Caco-2 (cell line): Measurements from ENCODE around the gene TMEM129. TPM values are rescaled to one million over a fixed set of nuclear protein-coding genes. Genes with fewer than 3 reads are reported as not detected.
A peak's percentile ranks its signal among the peaks of the same experiment; 100 is the strongest.

Source experiments
- BruUV-seq: library from RNA; stranded (reverse); fragments of 400-500 nt; replicated peaks from 2 replicates; lab custom pipeline; 2021; lab: Mats Ljungman, UMichigan
- CTCF ChIA-PET: fragments of 300-600 bp; sonication (Branson Sonifier 250); formaldehyde crosslinking; loops from one replicate; lab custom pipeline; 2022; ENCODE audit warnings: antibody characterized with exemption; lab: Charles Lee
- POLR2A ChIA-PET: fragments of 300-600 bp; sonication (Branson Sonifier 250); formaldehyde crosslinking; loops from one replicate; lab custom pipeline; 2022; ENCODE audit warnings: antibody characterized with exemption; lab: Charles Lee
- DNase-seq, 2 experiments: peaks; one replicate each; pipeline versions ENCODE4 v3.0.0 to v3.0.0-alpha.2; 2020 to 2022
- H3K27me3 ChIP-seq: replicated peaks from 2 replicates; pipeline ENCODE4 v1.6.0; 2011; ENCODE audit warnings: low read length; ENCODE audit not compliant: control insufficient read depth, insufficient read depth
- H3K36me3 ChIP-seq: 2 replicates; pipeline ENCODE4 v1.5.1; 2011; ENCODE audit warnings: low read length; ENCODE audit not compliant: control insufficient read depth, insufficient read depth
- H3K4me1 ChIP-seq: fragments of 250-450 bp; sonication (Bioruptor Pico); 2 replicates; pipeline ENCODE4 v1.5.1; 2020; ENCODE audit warnings: mild to moderate bottlenecking
- H3K4me3 ChIP-seq: 2 replicates; pipeline ENCODE4 v1.5.1; 2011; ENCODE audit warnings: low read depth, mild to moderate bottlenecking, control low read depth, low read length
- H3K9me3 ChIP-seq: fragments of 250-450 bp; sonication (Bioruptor Pico); 2 replicates; pipeline ENCODE4 v1.5.1; 2020; ENCODE audit warnings: mild to moderate bottlenecking, moderate library complexity
- H3K27ac Mint-ChIP-seq: one replicate; pipeline ENCODE4 v1.8.0; 2022; ENCODE audit warnings: mixed read lengths; ENCODE audit not compliant: unreplicated experiment
- H3K27me3 Mint-ChIP-seq: one replicate; pipeline ENCODE4 v1.8.0; 2022; ENCODE audit warnings: mixed read lengths; ENCODE audit not compliant: insufficient read depth, unreplicated experiment
- H3K36me3 Mint-ChIP-seq: one replicate; pipeline ENCODE4 v1.8.0; 2022; ENCODE audit warnings: mild to moderate bottlenecking, mixed read lengths; ENCODE audit not compliant: insufficient read depth, unreplicated experiment
- H3K4me1 Mint-ChIP-seq: one replicate; pipeline ENCODE4 v1.8.0; 2022; ENCODE audit warnings: low read depth, mixed read lengths; ENCODE audit not compliant: unreplicated experiment
- H3K4me3 Mint-ChIP-seq: one replicate; pipeline ENCODE4 v1.8.0; 2022; ENCODE audit warnings: mild to moderate bottlenecking, moderate library complexity, mixed read lengths; ENCODE audit not compliant: unreplicated experiment
- H3K9me3 Mint-ChIP-seq: one replicate; pipeline ENCODE4 v1.8.0; 2022; ENCODE audit warnings: mixed read lengths; ENCODE audit not compliant: unreplicated experiment
- intact Hi-C: fragments of 100-400 bp; cut with micrococcal nuclease; formaldehyde crosslinking; loops from one replicate; pipeline ENCODE4 v1.10.0; 2022; ENCODE audit not compliant: unreplicated experiment
- total RNA-seq: library from RNA; stranded (reverse); gene quantifications from 2 replicates; pipeline ENCODE4 v1.2.3, GENCODE V29; 2022
- TF ChIP-seq, protein P1 (sequence below), 2 experiments: fragments of 200-600 bp in 1 of 2; IDR thresholded peaks; 1 replicate in 1 of 2; 2 replicates in 1 of 2; pipeline versions ENCODE4 v1.5.1 to v1.8.0; 2011 to 2022; ENCODE audit warnings: antibody characterized with exemption in 1 of 2, control low read depth in 1 of 2, inconsistent platforms in 1 of 2, low read depth in 1 of 2, low read length in 1 of 2, mild to moderate bottlenecking in 1 of 2, moderate library complexity in 1 of 2; ENCODE audit not compliant: insufficient read depth in 1 of 2, severe bottlenecking in 1 of 2, unreplicated experiment in 1 of 2

TMEM129 gene
- total RNA-seq, 1 experiment from 2014 or later = 39.0 TPM

DNA sequence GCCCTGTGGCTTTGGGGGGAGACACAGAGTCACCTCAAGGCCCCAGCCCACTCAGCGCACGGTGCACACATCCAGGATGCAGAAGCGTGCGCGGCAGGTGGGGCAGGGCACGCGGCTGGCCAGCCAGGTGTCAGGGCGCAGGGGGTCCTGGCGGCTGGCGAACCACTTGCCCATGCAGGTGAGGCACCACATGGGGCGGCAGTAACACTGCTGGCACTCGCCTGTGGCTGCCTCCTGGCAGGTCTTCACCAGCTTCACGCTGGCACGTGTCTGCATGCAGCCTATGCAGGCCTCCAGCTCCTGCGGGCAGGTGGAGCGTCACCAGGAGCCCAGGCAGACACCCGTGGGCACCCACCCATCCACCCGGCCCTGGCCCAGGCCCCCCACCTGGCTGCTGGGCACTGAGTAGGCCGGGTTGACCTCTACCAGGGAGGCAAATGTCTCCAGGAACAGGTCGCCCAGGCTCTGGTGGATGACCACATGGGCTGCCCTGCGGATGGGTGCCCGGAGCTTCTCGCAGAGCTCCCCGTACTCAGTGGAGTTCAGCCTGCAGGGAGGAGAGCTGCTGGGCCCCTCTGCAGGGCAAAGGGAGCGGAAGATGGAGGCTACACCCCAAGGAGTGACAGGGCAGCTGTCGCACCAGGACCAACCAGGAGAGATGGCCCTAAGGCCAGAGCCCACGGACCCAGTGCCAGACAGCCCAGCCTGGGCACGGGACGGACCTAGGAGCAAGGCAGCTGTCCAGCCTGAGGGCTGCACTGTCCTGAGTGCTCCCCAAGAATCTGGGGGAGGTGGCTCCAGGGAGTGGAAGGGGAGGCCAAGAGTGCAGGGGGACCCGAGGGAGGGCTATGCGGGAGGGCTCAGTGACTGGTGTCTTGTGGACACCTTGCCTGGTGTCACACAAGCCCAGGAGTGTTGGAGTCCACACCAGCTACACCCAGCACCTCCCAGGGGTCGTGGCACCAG lies 3.7 kb downstream of the TMEM129 start:
- Mint-ChIP-seq H3K36me3 (peaks cover 62% of the 10 kb centered on the region), H3K4me1 (peaks cover 3% of the 10 kb centered on the region), H3K4me3 (peak overlapping the region; percentile 38), H3K27ac (no peak overlapping the region), H3K27me3 (no peaks in the 10 kb centered on the region), H3K9me3 (no peaks in the 10 kb centered on the region)
- TF ChIP-seq, protein P1, sequence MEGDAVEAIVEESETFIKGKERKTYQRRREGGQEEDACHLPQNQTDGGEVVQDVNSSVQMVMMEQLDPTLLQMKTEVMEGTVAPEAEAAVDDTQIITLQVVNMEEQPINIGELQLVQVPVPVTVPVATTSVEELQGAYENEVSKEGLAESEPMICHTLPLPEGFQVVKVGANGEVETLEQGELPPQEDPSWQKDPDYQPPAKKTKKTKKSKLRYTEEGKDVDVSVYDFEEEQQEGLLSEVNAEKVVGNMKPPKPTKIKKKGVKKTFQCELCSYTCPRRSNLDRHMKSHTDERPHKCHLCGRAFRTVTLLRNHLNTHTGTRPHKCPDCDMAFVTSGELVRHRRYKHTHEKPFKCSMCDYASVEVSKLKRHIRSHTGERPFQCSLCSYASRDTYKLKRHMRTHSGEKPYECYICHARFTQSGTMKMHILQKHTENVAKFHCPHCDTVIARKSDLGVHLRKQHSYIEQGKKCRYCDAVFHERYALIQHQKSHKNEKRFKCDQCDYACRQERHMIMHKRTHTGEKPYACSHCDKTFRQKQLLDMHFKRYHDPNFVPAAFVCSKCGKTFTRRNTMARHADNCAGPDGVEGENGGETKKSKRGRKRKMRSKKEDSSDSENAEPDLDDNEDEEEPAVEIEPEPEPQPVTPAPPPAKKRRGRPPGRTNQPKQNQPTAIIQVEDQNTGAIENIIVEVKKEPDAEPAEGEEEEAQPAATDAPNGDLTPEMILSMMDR (IDR thresholded peaks at IDR 0.05; ENCODE audit: insufficient read depth in 1 of 2, low read depth in 1 of 2, low read length in 1 of 2, severe bottlenecking in 1 of 2, unreplicated experiment in 1 of 2) = no peak
- intact Hi-C loops = no loop called here
- Histone ChIP-seq H3K36me3 (peaks cover 1% of the 10 kb centered on the region; the same call in 1 of the 2 replicates), H3K4me1 (no peaks in the 10 kb centered on the region; the same call in 1 of the 2 replicates), H3K4me3 (no peak overlapping the region), H3K9me3 (no peaks in the 10 kb centered on the region), H3K27me3 (no peaks in the 10 kb centered on the region)
- no peak for DNase-seq
- ChIA-PET POLR2A (no interaction called here), CTCF (no interaction called here)
- BruUV-seq = no TSS peak

DNA sequence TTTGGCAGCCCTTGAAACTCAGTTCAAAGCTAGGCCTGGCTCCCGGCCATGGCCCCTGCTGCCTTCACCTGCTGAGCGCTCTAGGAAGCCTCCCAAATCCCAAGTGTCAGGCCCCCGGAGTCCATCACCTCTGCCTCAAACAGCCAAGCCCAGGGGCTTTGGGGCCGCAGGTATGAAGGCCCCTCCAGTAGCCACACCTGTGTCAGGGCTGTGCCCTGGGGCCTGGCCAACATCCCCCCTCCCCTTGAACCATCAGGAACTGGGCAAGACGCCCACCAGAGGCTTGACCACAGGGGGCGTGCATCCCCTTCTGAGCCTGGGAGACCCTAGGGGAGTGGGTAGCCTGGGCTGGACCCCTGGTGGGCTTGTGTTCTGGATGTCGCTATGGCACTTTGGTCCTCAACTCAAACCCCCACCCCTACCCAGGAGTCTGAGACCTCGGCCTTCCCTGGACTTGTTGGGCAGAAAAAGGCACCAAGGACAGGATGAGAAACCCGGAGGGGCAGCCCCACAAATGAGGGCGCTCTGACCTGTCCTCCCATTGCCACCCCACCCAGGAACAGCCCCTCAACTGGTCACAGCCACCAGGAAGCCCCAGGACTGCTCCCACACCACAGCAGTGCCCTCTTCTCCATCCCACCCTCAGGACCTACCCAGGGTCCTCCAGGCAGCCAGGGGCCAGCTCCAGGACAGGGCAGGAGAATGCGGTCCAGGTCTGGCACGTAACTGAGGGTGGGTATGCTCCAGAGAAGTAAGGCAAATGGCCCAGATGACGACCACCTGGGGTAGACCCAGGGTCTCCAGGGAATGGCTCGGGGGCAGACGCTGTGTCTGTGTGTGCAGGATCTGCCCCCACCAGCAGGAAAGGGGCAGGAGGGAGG lies 4.8 kb downstream of the TMEM129 start:
- no TSS peak for BruUV-seq
- POLR2A ChIA-PET = no interaction called here
- Mint-ChIP-seq H3K36me3 (peaks cover 58% of the 10 kb centered on the region), H3K9me3 (no peaks in the 10 kb centered on the region), H3K4me1 (peaks cover 2% of the 10 kb centered on the region), H3K4me3 (no peak overlapping the region), H3K27ac (no peak overlapping the region), H3K27me3 (no peaks in the 10 kb centered on the region)
- peaks cover 1% of the 10 kb centered on the region; the same call in 1 of the 2 replicates for H3K36me3 ChIP-seq
- H3K9me3 ChIP-seq = no peaks in the 10 kb centered on the region
- H3K4me1 ChIP-seq = no peaks in the 10 kb centered on the region; the same call in 1 of the 2 replicates
- no peak for DNase-seq
- intact Hi-C loops = no loop called here
- CTCF ChIA-PET = no interaction called here
- no peak overlapping the region for H3K4me3 ChIP-seq
- H3K27me3 ChIP-seq = no peaks in the 10 kb centered on the region
- TF ChIP-seq, protein P1 (IDR thresholded peaks at IDR 0.05; ENCODE audit: insufficient read depth in 1 of 2, low read depth in 1 of 2, low read length in 1 of 2, severe bottlenecking in 1 of 2, unreplicated experiment in 1 of 2) = no peak
